Hematopoietic multipotent progenitor cell treated with erythropoietin and hydrocortisone succinate and interleukin-3 and kit ligand, for 4 days (in vitro differentiated cells): ENCODE data around the gene COX19.
A peak's percentile ranks its signal among the peaks of the same experiment; 100 is the strongest.

ENCODE experiments used
- DNase-seq: peaks from one replicate; pipeline ENCODE4 v3.0.0-alpha.2; 2015

COX19 gene

GRCh38 chr7:990933-991728 is 15.8 kb upstream of the COX19 start:
- no peak for DNase-seq

- no peak for DNase-seq
Measured at GRCh38 chr7:990352-990932, 15.1 kb upstream of the COX19 start.

GRCh38 chr7:988963-989529 is 13.7 kb upstream of the COX19 start:
- DNase-seq: no peak

GRCh38 chr7:988426-988911 is 13.1 kb upstream of the COX19 start:
- no peak for DNase-seq

- no peak for DNase-seq
Measured at GRCh38 chr7:987909-988308, 12.6 kb upstream of the COX19 start.

- no peak for DNase-seq
Measured at GRCh38 chr7:986766-987751, 11.7 kb upstream of the COX19 start.

GRCh38 chr7:985915-986741 is 10.8 kb upstream of the COX19 start:
- DNase-seq: peak; percentile 64

- no peak for DNase-seq
Measured at GRCh38 chr7:985127-985416, 9.7 kb upstream of the COX19 start.

- DNase-seq: peak; percentile 41
Measured at GRCh38 chr7:984361-985126, 9.2 kb upstream of the COX19 start.

- DNase-seq: no peak
Measured at GRCh38 chr7:983616-984071, 8.3 kb upstream of the COX19 start.

- no peak for DNase-seq
Measured at GRCh38 chr7:983004-983615, 7.8 kb upstream of the COX19 start, which contains the start of gene CYP2W1. CYP2W1 (plus strand) TSS chr7:983181; CDS start chr7:983212, 31 bp downstream.

GRCh38 chr7:982511-983003 is 7.2 kb upstream of the COX19 start:
- DNase-seq: no peak

GRCh38 chr7:981793-982510 is 6.6 kb upstream of the COX19 start:
- no peak for DNase-seq

GRCh38 chr7:979886-980571 is 4.7 kb upstream of the COX19 start:
- no peak for DNase-seq

- no peak for DNase-seq
Measured at GRCh38 chr7:979151-979550, 3.8 kb upstream of the COX19 start.

- no peak for DNase-seq
Measured at GRCh38 chr7:978416-979091, 3.2 kb upstream of the COX19 start.

- no peak for DNase-seq
Measured at GRCh38 chr7:978049-978346, 2.6 kb upstream of the COX19 start.

- no peak for DNase-seq
Measured at GRCh38 chr7:977326-978048, 2.1 kb upstream of the COX19 start.
